NB4 (cell line): ENCODE data around the gene STAB2.
A peak's percentile ranks its signal among the peaks of the same experiment; 100 is the strongest.

Experiments
- DNase-seq: peaks from one replicate; pipeline ENCODE4 v3.0.0; 2010; ENCODE audit warnings: low read depth
- H3K4me3 ChIP-seq: one replicate; pipeline ENCODE4 v1.5.1; 2011; ENCODE audit warnings: mild to moderate bottlenecking, low read depth, low read length, moderate library complexity
- CTCF ChIP-seq: IDR thresholded peaks from one replicate; pipeline ENCODE4 v1.5.1; 2012; ENCODE audit warnings: low read depth, low read length
- MAX ChIP-seq: IDR thresholded peaks from 2 replicates; pipeline ENCODE4 v1.6.1; 2011; ENCODE audit warnings: low read depth, low read length
- MYC ChIP-seq: IDR thresholded peaks from 2 replicates; pipeline ENCODE4 v1.6.1; 2011; ENCODE audit warnings: low read depth, low read length
- POLR2A ChIP-seq: IDR thresholded peaks from 2 replicates; pipeline ENCODE4 v1.6.1; 2011; ENCODE audit warnings: mild to moderate bottlenecking; ENCODE audit not compliant: insufficient read length; ENCODE audit errors: extremely low read depth

Gene STAB2

GRCh38 chr12:103690426-103690825, 103.4 kb downstream of the STAB2 start:
- no peak for TF ChIP-seq MYC
- no peak for TF ChIP-seq MAX
- no peak for TF ChIP-seq POLR2A
- no peak for TF ChIP-seq CTCF
- no peak overlapping the region for H3K4me3 ChIP-seq
- DNase-seq: no peak

- TF ChIP-seq POLR2A (no peak), CTCF (no peak), MAX (no peak), MYC (no peak)
- no peak for DNase-seq
Measured at GRCh38 chr12:103691063-103691462, 104.0 kb downstream of the STAB2 start.

GRCh38 chr12:103696101-103696500, 109.0 kb downstream of the STAB2 start:
- TF ChIP-seq CTCF (no peak), MYC (no peak), POLR2A (no peak), MAX (no peak)
- DNase-seq: no peak

More at GRCh38 chr12:103691063-103691462, 104.0 kb downstream of the STAB2 start:
- no peak overlapping the region for H3K4me3 ChIP-seq

GRCh38 chr12:103697971-103698751, 111.1 kb downstream of the STAB2 start:
- H3K4me3 ChIP-seq: no peak overlapping the region
- peak; percentile 20 for DNase-seq
- TF ChIP-seq POLR2A (no peak), MYC (no peak), CTCF (no peak), MAX (no peak)

More at GRCh38 chr12:103696101-103696500, 109.0 kb downstream of the STAB2 start:
- H3K4me3 ChIP-seq: no peak overlapping the region

GRCh38 chr12:103698752-103699560, 111.9 kb downstream of the STAB2 start:
- DNase-seq: peak; percentile 19
- no peak overlapping the region for H3K4me3 ChIP-seq
- TF ChIP-seq CTCF: no peak
- no peak for TF ChIP-seq MYC
- no peak for TF ChIP-seq POLR2A
- no peak for TF ChIP-seq MAX
